Measurements from ENCODE around the gene SLC6A5. TPM values are rescaled to one million over a fixed set of nuclear protein-coding genes. Genes with fewer than 3 reads are reported as not detected.

SLC6A5 gene
- total RNA-seq, 1 donor = not detected

- DNase-seq (ENCODE audit: low read depth) = no peak
- H3K4me3 ChIP-seq (ENCODE audit: low read depth, low read length) = no peak overlapping the region
- no peak for TF ChIP-seq CTCF (IDR thresholded peaks at IDR 0.05; ENCODE audit: insufficient read depth, low read depth, low read length)
Observed at GRCh38 chr11:20589796-20590195, 9.6 kb upstream of the SLC6A5 start.

GRCh38 chr11:20590381-20590780 lies 9.0 kb upstream of the SLC6A5 start:
- TF ChIP-seq CTCF (IDR thresholded peaks at IDR 0.05; ENCODE audit: insufficient read depth, low read depth, low read length) = no peak
- no peak for DNase-seq (ENCODE audit: low read depth)
- H3K4me3 ChIP-seq (ENCODE audit: low read depth, low read length) = no peak overlapping the region

- no peak for TF ChIP-seq CTCF (IDR thresholded peaks at IDR 0.05; ENCODE audit: insufficient read depth, low read depth, low read length)
- no peak for DNase-seq (ENCODE audit: low read depth)
- H3K4me3 ChIP-seq (ENCODE audit: low read depth, low read length) = no peak overlapping the region
Observed at GRCh38 chr11:20592741-20593140, 6.7 kb upstream of the SLC6A5 start.

GRCh38 chr11:20594274-20595061 lies 4.9 kb upstream of the SLC6A5 start:
- no peak for TF ChIP-seq CTCF (IDR thresholded peaks at IDR 0.05; ENCODE audit: insufficient read depth, low read depth, low read length)
- H3K4me3 ChIP-seq (ENCODE audit: low read depth, low read length) = no peak overlapping the region
- no peak for DNase-seq (ENCODE audit: low read depth)

GRCh38 chr11:20595101-20595500 lies 4.3 kb upstream of the SLC6A5 start:
- DNase-seq (ENCODE audit: low read depth) = no peak
- TF ChIP-seq CTCF (IDR thresholded peaks at IDR 0.05; ENCODE audit: insufficient read depth, low read depth, low read length) = no peak
- H3K4me3 ChIP-seq (ENCODE audit: low read depth, low read length) = no peak overlapping the region

GRCh38 chr11:20596205-20597153 lies 2.9 kb upstream of the SLC6A5 start:
- no peak for DNase-seq (ENCODE audit: low read depth)
- TF ChIP-seq CTCF (IDR thresholded peaks at IDR 0.05; ENCODE audit: insufficient read depth, low read depth, low read length) = no peak
- H3K4me3 ChIP-seq (ENCODE audit: low read depth, low read length) = no peak overlapping the region

Data from fibroblast of villous mesenchyme (primary cell).